MM.1S (cell line): ENCODE results near the gene COL7A1.

ENCODE experiments used
- DNase-seq: peaks from one replicate; pipeline ENCODE4 v3.0.0-alpha.2; 2015
- H2AFZ ChIP-seq: fragments of 300-600 bp; sonication (generic); 2 replicates; pipeline ENCODE4 v1.6.0; 2016; ENCODE audit warnings: antibody characterized with exemption, low read length
- H3F3A ChIP-seq: fragments of 300-600 bp; sonication (generic); 2 replicates; pipeline ENCODE4 v1.6.1; 2016; ENCODE audit warnings: mild to moderate bottlenecking, antibody characterized with exemption, low read length, moderate library complexity, mixed read lengths; ENCODE audit not compliant: insufficient read depth
- H3K27ac ChIP-seq: fragments of 300-600 bp; sonication (generic); 2 replicates; pipeline ENCODE4 v1.5.1; 2016; ENCODE audit warnings: mild to moderate bottlenecking, low read length
- H3K27me3 ChIP-seq: fragments of 300-600 bp; sonication (generic); replicated peaks from 2 replicates; pipeline ENCODE4 v1.6.0; 2016; ENCODE audit warnings: low read length; ENCODE audit not compliant: insufficient read depth
- H3K36me3 ChIP-seq: fragments of 300-600 bp; sonication (generic); replicated peaks from 2 replicates; pipeline ENCODE4 v1.6.1; 2016; ENCODE audit warnings: mild to moderate bottlenecking, low read length, mixed read lengths; ENCODE audit not compliant: insufficient read depth
- H3K4me1 ChIP-seq: fragments of 300-600 bp; sonication (generic); 2 replicates; pipeline ENCODE4 v1.6.1; 2016; ENCODE audit warnings: low read length, mixed read lengths
- H3K4me2 ChIP-seq: fragments of 300-600 bp; sonication (generic); 2 replicates; pipeline ENCODE4 v1.6.0; 2016; ENCODE audit warnings: low read depth, low read length
- H3K4me3 ChIP-seq: fragments of 300-600 bp; sonication (generic); 2 replicates; pipeline ENCODE4 v1.5.1; 2016; ENCODE audit warnings: low read length, mixed read lengths
- H3K79me2 ChIP-seq: fragments of 300-600 bp; sonication (generic); 2 replicates; pipeline ENCODE4 v1.6.1; 2016; ENCODE audit warnings: mixed run types, low read length, mixed read lengths
- H3K9ac ChIP-seq: fragments of 300-600 bp; sonication (generic); 2 replicates; pipeline ENCODE4 v1.6.1; 2016; ENCODE audit warnings: low read length, mixed read lengths
- H3K9me2 ChIP-seq: fragments of 300-600 bp; sonication (generic); replicated peaks from 2 replicates; pipeline ENCODE4 v1.6.1; 2016; ENCODE audit warnings: mild to moderate bottlenecking, low read length, mixed read lengths; ENCODE audit not compliant: insufficient read depth
- H3K9me3 ChIP-seq: fragments of 300-600 bp; sonication (generic); replicated peaks from 2 replicates; pipeline ENCODE4 v1.6.1; 2016; ENCODE audit warnings: mild to moderate bottlenecking, low read length, mixed read lengths; ENCODE audit not compliant: insufficient read depth
- H4K20me1 ChIP-seq: fragments of 300-600 bp; sonication (generic); 2 replicates; pipeline ENCODE4 v1.6.1; 2016; ENCODE audit warnings: mild to moderate bottlenecking, low read length, moderate library complexity, mixed read lengths; ENCODE audit not compliant: insufficient read depth
- EZH2 ChIP-seq: fragments of 300-600 bp; sonication (generic); optimal IDR thresholded peaks from 2 replicates; pipeline ENCODE3; 2017; ENCODE audit warnings: low read depth, mild to moderate bottlenecking, antibody characterized with exemption, low read length, mixed read lengths
- EZH2phosphoT487 ChIP-seq: fragments of 300-600 bp; sonication (generic); IDR thresholded peaks from 2 replicates; pipeline ENCODE4 v1.6.1; 2018; ENCODE audit warnings: antibody characterized with exemption, low read length
- TF ChIP-seq, protein P1 (sequence below): fragments of 300-600 bp; sonication (generic); IDR thresholded peaks from 2 replicates; pipeline ENCODE4 v1.5.1; 2016; ENCODE audit warnings: antibody characterized with exemption, low read length, mixed read lengths

COL7A1 gene

GRCh38 chr3:48614044-48614443, 18.9 kb upstream of the COL7A1 start:
- H3K4me2 ChIP-seq: no peak overlapping the region
- no peak overlapping the region for H3K4me3 ChIP-seq
- TF ChIP-seq, protein P1, sequence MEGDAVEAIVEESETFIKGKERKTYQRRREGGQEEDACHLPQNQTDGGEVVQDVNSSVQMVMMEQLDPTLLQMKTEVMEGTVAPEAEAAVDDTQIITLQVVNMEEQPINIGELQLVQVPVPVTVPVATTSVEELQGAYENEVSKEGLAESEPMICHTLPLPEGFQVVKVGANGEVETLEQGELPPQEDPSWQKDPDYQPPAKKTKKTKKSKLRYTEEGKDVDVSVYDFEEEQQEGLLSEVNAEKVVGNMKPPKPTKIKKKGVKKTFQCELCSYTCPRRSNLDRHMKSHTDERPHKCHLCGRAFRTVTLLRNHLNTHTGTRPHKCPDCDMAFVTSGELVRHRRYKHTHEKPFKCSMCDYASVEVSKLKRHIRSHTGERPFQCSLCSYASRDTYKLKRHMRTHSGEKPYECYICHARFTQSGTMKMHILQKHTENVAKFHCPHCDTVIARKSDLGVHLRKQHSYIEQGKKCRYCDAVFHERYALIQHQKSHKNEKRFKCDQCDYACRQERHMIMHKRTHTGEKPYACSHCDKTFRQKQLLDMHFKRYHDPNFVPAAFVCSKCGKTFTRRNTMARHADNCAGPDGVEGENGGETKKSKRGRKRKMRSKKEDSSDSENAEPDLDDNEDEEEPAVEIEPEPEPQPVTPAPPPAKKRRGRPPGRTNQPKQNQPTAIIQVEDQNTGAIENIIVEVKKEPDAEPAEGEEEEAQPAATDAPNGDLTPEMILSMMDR: no peak
- TF ChIP-seq EZH2phosphoT487: no peak
- no peak for TF ChIP-seq EZH2
- peaks cover 4% of the 10 kb centered on the region for H3K79me2 ChIP-seq
- H3K9me2 ChIP-seq: no peaks in the 10 kb centered on the region
- H3K9me3 ChIP-seq: no peaks in the 10 kb centered on the region
- no peaks in the 10 kb centered on the region for H3K4me1 ChIP-seq
- no peak overlapping the region for H3K9ac ChIP-seq
- H4K20me1 ChIP-seq: no peaks in the 10 kb centered on the region
- no peaks in the 10 kb centered on the region; the same call in 1 of the 2 replicates for H3K27me3 ChIP-seq
- H3K27ac ChIP-seq: no peak overlapping the region
- DNase-seq: no peak
- no peaks in the 10 kb centered on the region for H3K36me3 ChIP-seq
- H3F3A ChIP-seq: no peaks in the 10 kb centered on the region
- H2AFZ ChIP-seq: no peak overlapping the region

GRCh38 chr3:48612309-48612708, 17.2 kb upstream of the COL7A1 start:
- H3K4me1 ChIP-seq: peaks cover 7% of the 10 kb centered on the region; the same call in 1 of the 2 replicates
- H3K9me3 ChIP-seq: no peaks in the 10 kb centered on the region
- H4K20me1 ChIP-seq: no peaks in the 10 kb centered on the region
- no peak for DNase-seq
- H3K4me3 ChIP-seq: no peak overlapping the region
- TF ChIP-seq, protein P1: no peak
- TF ChIP-seq EZH2: no peak
- TF ChIP-seq EZH2phosphoT487: no peak
- no peak overlapping the region for H3K9ac ChIP-seq
- H3K9me2 ChIP-seq: no peaks in the 10 kb centered on the region
- no peak overlapping the region for H3K4me2 ChIP-seq
- no peaks in the 10 kb centered on the region for H3K36me3 ChIP-seq
- H2AFZ ChIP-seq: no peak overlapping the region
- peaks cover 21% of the 10 kb centered on the region for H3K79me2 ChIP-seq
- no peaks in the 10 kb centered on the region for H3K27me3 ChIP-seq
- no peaks in the 10 kb centered on the region for H3F3A ChIP-seq
- H3K27ac ChIP-seq: no peak overlapping the region

DNA sequence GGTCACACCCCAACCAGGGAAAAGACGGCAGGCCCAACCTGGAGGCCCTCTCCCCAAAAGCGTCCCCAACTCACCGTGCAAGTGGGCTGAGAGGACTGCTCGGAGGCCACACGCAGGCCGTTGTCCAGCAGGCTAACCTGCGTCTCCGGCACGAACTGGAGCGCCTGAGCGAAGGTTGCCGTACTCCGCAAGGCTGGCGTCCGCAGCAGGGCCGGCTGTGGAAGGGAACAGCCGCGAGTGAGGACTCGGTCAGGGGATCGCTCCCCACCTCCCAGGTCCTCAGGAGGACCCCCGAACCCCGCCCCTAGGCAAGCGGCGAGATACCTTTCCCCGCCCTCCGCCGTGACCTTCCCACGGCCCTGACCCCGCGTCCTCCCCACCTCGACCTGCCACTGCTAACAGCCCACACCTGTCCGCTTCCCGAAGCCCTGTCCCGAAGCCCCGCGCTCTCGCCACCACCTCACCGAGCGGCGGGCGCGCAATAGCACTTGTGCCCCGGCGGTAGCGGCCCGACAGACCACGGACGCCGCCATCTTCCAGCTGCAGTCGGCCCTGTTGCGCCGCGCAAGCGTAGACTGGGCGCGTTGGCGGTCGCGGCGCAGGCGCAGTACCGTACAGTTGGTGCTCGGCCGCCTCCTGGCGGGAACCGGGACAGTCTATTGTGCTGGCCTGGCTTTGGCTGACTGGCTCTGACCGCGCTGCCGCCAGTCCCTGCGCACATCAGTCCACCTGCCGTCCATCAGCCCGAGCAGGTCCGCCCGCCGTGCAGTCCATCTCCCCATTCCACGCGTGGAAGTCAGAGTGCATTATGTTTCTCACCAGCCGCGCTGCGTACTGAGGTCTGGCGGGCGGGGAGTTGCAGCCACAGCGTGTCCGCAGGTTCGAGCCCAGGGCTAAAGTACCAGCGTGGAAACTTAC, 14.2 kb upstream of the COL7A1 start, which contains the start of gene UQCRC1:
TSS of gene UQCRC1 (minus strand) at position 559 of the 918 bp plus-strand sequence. CDS start at position 533, 26 bp downstream.
- peaks cover 7% of the 10 kb centered on the region; the same call in 1 of the 2 replicates for H3K4me1 ChIP-seq
- peaks cover 31% of the 10 kb centered on the region for H3K79me2 ChIP-seq
- H3K27me3 ChIP-seq: no peaks in the 10 kb centered on the region
- H3K9me2 ChIP-seq: no peaks in the 10 kb centered on the region
- no peaks in the 10 kb centered on the region for H3K9me3 ChIP-seq
- no peaks in the 10 kb centered on the region for H4K20me1 ChIP-seq
- peak within 1 kb of the TSS; percentile 99 for H3K4me3 ChIP-seq
- DNase-seq: peak; percentile 95
- peak within 1 kb of the TSS; percentile 93 for H3K4me2 ChIP-seq
- H3K36me3 ChIP-seq: no peaks in the 10 kb centered on the region; the same call in 1 of the 2 replicates
- H3F3A ChIP-seq: no peaks in the 10 kb centered on the region
- peak within 1 kb of the TSS; percentile 90 for H3K9ac ChIP-seq
- H2AFZ ChIP-seq: peak within 1 kb of the TSS; percentile 91
- peak within 1 kb of the TSS; percentile 27; the same call in 1 of the 2 replicates for H3K27ac ChIP-seq
- TF ChIP-seq, protein P1: peak; percentile 64
- TF ChIP-seq EZH2: no peak
